ENCODE results near the gene PRKX. TPM values are rescaled to one million over a fixed set of nuclear protein-coding genes. Genes with fewer than 3 reads are reported as not detected.

Gene PRKX
- total and polyA plus RNA-seq, 2 of the 8 experiments (the other 6 are each of a cell fraction or from before 2014, with no cell fraction given), result 19.4 to 55.3 TPM

- no peak overlapping the region for H4K91ac ChIP-seq (replicated peaks; ENCODE audit: insufficient read length, low read length)
- no peak overlapping the region for H4K8ac ChIP-seq (ENCODE audit: extremely low read depth, insufficient read depth, low read length)
- no peak overlapping the region for H2BK5ac ChIP-seq (ENCODE audit: low read depth, low read length)
- no peak overlapping the region for H3K18ac ChIP-seq (ENCODE audit: extremely low read depth, low read length)
- H3K27me3 ChIP-seq (replicated peaks in 1 of 4; ENCODE audit: control insufficient read depth in 3 of 4, extremely low read depth in 1 of 4, insufficient read depth in 3 of 4, low read length in 3 of 4), result no peaks in the 10 kb centered on the region
- H3K9me3 ChIP-seq (ENCODE audit: insufficient read depth in 2 of 2, low read depth in 1 of 2, low read length in 1 of 2), result no peaks in the 10 kb centered on the region
- DNase-seq (ENCODE audit: low read depth in 1 of 2, low spot score in 2 of 2) (no peak), FAIRE-seq (no peak)
- H2AK5ac ChIP-seq (ENCODE audit: low read depth, low read length), result no peak overlapping the region
- no peak overlapping the region for H3K14ac ChIP-seq (ENCODE audit: insufficient read length)
- ChIA-PET POLR2A (ENCODE audit: partially characterized antibody) (no interaction called here), CTCF (ENCODE audit: partially characterized antibody) (interaction anchor here (1.3 kb wide), 1 partner anchor 15 kb away, joined by 6 read pairs; no protein-coding TSS in a partner anchor)
- no peaks in the 10 kb centered on the region for H3K36me3 ChIP-seq (ENCODE audit: control insufficient read depth in 2 of 4, insufficient read depth in 4 of 4, low read length in 3 of 4)
- no peaks in the 10 kb centered on the region for H3K79me1 ChIP-seq (ENCODE audit: low read depth, low read length)
- no peak overlapping the region for H3K4ac ChIP-seq (replicated peaks; ENCODE audit: insufficient read length, low read depth, low read length)
- H2BK120ac ChIP-seq (replicated peaks; ENCODE audit: low read depth, low read length), result no peak overlapping the region
- H4K20me1 ChIP-seq (replicated peaks in 1 of 2; ENCODE audit: control insufficient read depth in 1 of 2, insufficient read depth in 2 of 2, low read length in 2 of 2), result no peaks in the 10 kb centered on the region
- H3K23ac ChIP-seq (ENCODE audit: insufficient read length), result no peak overlapping the region
- H3K4me3 ChIP-seq (ENCODE audit: extremely low read depth in 1 of 4, insufficient read depth in 2 of 4, low read depth in 3 of 4, low read length in 4 of 4), result no peak overlapping the region
- no peak overlapping the region for H3K9ac ChIP-seq (replicated peaks in 1 of 4; ENCODE audit: extremely low read depth in 1 of 4, low read depth in 3 of 4, low read length in 3 of 4)
- H3K79me2 ChIP-seq (ENCODE audit: control insufficient read depth in 1 of 2, insufficient read depth in 2 of 2, low read length in 2 of 2), result peaks cover 0 to 21% of the 10 kb centered on the region in 2 experiments; a peak in 1 of 4 replicates
- no peak overlapping the region for H2AFZ ChIP-seq (ENCODE audit: low read length)
- H2BK12ac ChIP-seq (ENCODE audit: low read depth, low read length), result no peak overlapping the region
- 87% methylated on average over 7 of the region's 7 CpGs; no CpG with 5 or more reads in 1 of the 2 experiments for WGBS, 2 experiments (ENCODE audit: extremely low coverage in 1 of 2, insufficient coverage in 1 of 2, insufficient read length in 1 of 2, insufficient replicate concordance in 2 of 2, low coverage in 1 of 2, low lambda C conversion rate in 2 of 2, missing lambda C conversion rate in 1 of 2)
- H3K56ac ChIP-seq (replicated peaks; ENCODE audit: insufficient read length, low read depth, low read length), result no peak overlapping the region
- H3K4me2 ChIP-seq (ENCODE audit: insufficient read depth in 1 of 2, low read depth in 2 of 2, low read length in 2 of 2), result no peak overlapping the region
- no peaks in the 10 kb centered on the region for H3K23me2 ChIP-seq (ENCODE audit: low read depth, low read length)
- H4K5ac ChIP-seq (ENCODE audit: insufficient read length, low read depth, low read length), result no peak overlapping the region
- H3K4me1 ChIP-seq (replicated peaks in 1 of 4; ENCODE audit: control insufficient read depth in 3 of 4, insufficient read depth in 4 of 4, low read length in 3 of 4), result no peaks in the 10 kb centered on the region
- no peak overlapping the region for H2BK20ac ChIP-seq (ENCODE audit: low read length)
- H2BK15ac ChIP-seq (ENCODE audit: low read length), result no peak overlapping the region
- H3K27ac ChIP-seq (ENCODE audit: low read depth, low read length), result no peak overlapping the region
- TF ChIP-seq RAD21 (IDR thresholded peaks at IDR 0.05 in 1 of 2, conservative IDR thresholded peaks at IDR 0.05 in 1 of 2; ENCODE audit: low read depth in 2 of 2, low read length in 2 of 2), result no peak
Measured at GRCh38 chrX:3680459-3680858, 33.0 kb downstream of the PRKX start.
